Esophagus muscularis mucosa (tissue), 4 donors: ENCODE data around the gene DHX30. TPM values are rescaled to one million over a fixed set of nuclear protein-coding genes. Genes with fewer than 3 reads are reported as not detected.

Source experiments
- DNase-seq: peaks from one replicate; pipeline ENCODE4 v3.0.0-alpha.2; 2017; ENCODE audit errors: extremely low spot score
- H3K27ac ChIP-seq, 4 donors: fragments of 200-600 bp; sonication (generic); replicated peaks in 1 of 4; 1 replicate in 3 of 4; 2 replicates in 1 of 4; pipeline ENCODE4 v1.5.1; 2016 to 2019; ENCODE audit warnings: mild to moderate bottlenecking in 1 of 4
- H3K27me3 ChIP-seq, 4 donors: fragments of 200-600 bp; sonication (generic); one replicate each; pipeline versions ENCODE4 v1.5.1 to v1.6.0; 2016 to 2019
- H3K36me3 ChIP-seq, 4 donors: fragments of 200-600 bp; sonication (generic); one replicate each; pipeline ENCODE4 v1.5.1; 2016 to 2019
- H3K4me1 ChIP-seq, 4 donors: fragments of 200-600 bp; sonication (generic); one replicate each; pipeline ENCODE4 v1.5.1; 2016 to 2019
- H3K4me3 ChIP-seq, 4 donors: fragments of 200-600 bp; sonication (generic); 1 replicate in 2 of 4; 2 replicates in 2 of 4; pipeline ENCODE4 v1.5.1; 2016 to 2019; ENCODE audit warnings: mild to moderate bottlenecking in 4 of 4, moderate library complexity in 1 of 4
- H3K9me3 ChIP-seq, 4 donors: fragments of 200-600 bp; sonication (generic); 1 replicate in 3 of 4; 2 replicates in 1 of 4; pipeline ENCODE4 v1.5.1; 2016 to 2019
- CTCF ChIP-seq, 3 experiments: fragments of 200-600 bp in 2 of 3; fragments of 450-650 bp in 1 of 3; sonication (generic) in 2 of 3; IDR thresholded peaks; one replicate each; pipeline ENCODE4 v1.5.1; 2017 to 2019; ENCODE audit warnings: antibody characterized with exemption in 3 of 3, mild to moderate bottlenecking in 2 of 3, moderate library complexity in 1 of 3
- EP300 ChIP-seq: sonication (generic); formaldehyde crosslinking; IDR thresholded peaks from one replicate; pipeline ENCODE4 v1.6.1; 2017; ENCODE audit warnings: antibody characterized with exemption
- POLR2A ChIP-seq: fragments of 450-650 bp; IDR thresholded peaks from one replicate; pipeline ENCODE4 v1.6.1; 2017; ENCODE audit warnings: antibody characterized with exemption, moderate library complexity, mild to moderate bottlenecking, low read depth
- POLR2AphosphoS5 ChIP-seq, 2 donors: sonication (generic); formaldehyde crosslinking; IDR thresholded peaks; one replicate each; pipeline ENCODE4 v1.6.1; 2017; ENCODE audit warnings: antibody characterized with exemption in 2 of 2
- WGBS: methylation state at CpG from one replicate; pipeline ENCODE4 v1.1.5; 2018; 5-methylcytosine and 5-hydroxymethylcytosine counted together
- intact Hi-C: fragments of 100-400 bp; cut with DNase I; formaldehyde crosslinking; loops from one replicate; pipeline ENCODE4 v1.15.1; 2023
- total RNA-seq, 4 donors: library from RNA; depleted of rRNA; stranded (reverse); fragments of >200 nt; gene quantifications; one replicate each; pipeline versions ENCODE4 v1.1.0 to v1.2.1, GENCODE V29; 2016

Gene DHX30
- total RNA-seq, 4 donors from 2014 or later, result 54.4 to 99.3 (median 80.0) TPM

GRCh38 chr3:47855461-47856383 is 52.8 kb downstream of the DHX30 start:
- no peak for DNase-seq
- intact Hi-C loops, result no loop called here

GRCh38 chr3:47856669-47857068 is 53.7 kb downstream of the DHX30 start:
- H3K4me1 ChIP-seq, result no peaks in the 10 kb centered on the region
- intact Hi-C loops, result no loop called here
- H3K4me3 ChIP-seq, result no peak overlapping the region
- no peak for DNase-seq
- no peak overlapping the region for H3K27ac ChIP-seq
- peaks cover 55 to 99% (median 91%) of the 10 kb centered on the region in 4 donors for H3K36me3 ChIP-seq
- no peaks in the 10 kb centered on the region for H3K27me3 ChIP-seq
- H3K9me3 ChIP-seq, result no peaks in the 10 kb centered on the region
- WGBS, result 100% methylated on average over 2 of the region's 11 CpGs
- TF ChIP-seq EP300, result no peak
- TF ChIP-seq POLR2A, result no peak
- no peak for TF ChIP-seq CTCF (IDR thresholded peaks at IDR 0.05)
- no peak for TF ChIP-seq POLR2AphosphoS5 (IDR thresholded peaks at IDR 0.05)

More at GRCh38 chr3:47855461-47856383, 52.8 kb downstream of the DHX30 start:
- peaks cover 55 to 99% (median 92%) of the 10 kb centered on the region in 4 donors for H3K36me3 ChIP-seq
- no peak overlapping the region for H3K27ac ChIP-seq
- peaks cover 0 to 4% (median 0%) of the 10 kb centered on the region in 4 donors for H3K4me1 ChIP-seq
- H3K9me3 ChIP-seq, result no peaks in the 10 kb centered on the region
- no peaks in the 10 kb centered on the region for H3K27me3 ChIP-seq
- 87% methylated on average over 17 of the region's 21 CpGs for WGBS
- TF ChIP-seq POLR2A (no peak), CTCF (IDR thresholded peaks at IDR 0.05) (no peak), EP300 (no peak), POLR2AphosphoS5 (IDR thresholded peaks at IDR 0.05) (no peak)
- H3K4me3 ChIP-seq, result no peak overlapping the region

DNA sequence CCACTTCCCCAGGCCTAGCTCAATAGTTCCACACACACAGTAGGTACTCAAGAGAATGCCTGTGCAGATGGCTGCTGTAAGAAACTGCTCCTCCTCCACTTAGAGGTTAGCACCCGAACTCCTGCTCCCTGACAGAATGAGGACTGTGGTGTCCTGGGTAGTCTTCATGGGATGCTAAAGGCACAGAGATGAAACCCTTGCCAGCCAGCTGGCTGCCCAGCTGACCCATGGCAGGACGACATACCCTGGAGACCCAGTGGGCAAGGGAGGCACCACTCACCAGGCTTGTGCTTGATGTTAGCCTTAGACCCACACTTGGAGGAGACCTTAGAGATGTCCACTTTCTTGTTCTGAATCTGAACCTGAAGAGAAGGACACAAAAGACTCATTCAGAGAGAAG is 54.2 kb downstream of the DHX30 start:
- no peaks in the 10 kb centered on the region for H3K4me1 ChIP-seq
- no peak overlapping the region for H3K27ac ChIP-seq
- H3K4me3 ChIP-seq, result no peak overlapping the region
- H3K9me3 ChIP-seq, result no peaks in the 10 kb centered on the region
- DNase-seq, result no peak
- H3K36me3 ChIP-seq, result peaks cover 55 to 96% (median 88%) of the 10 kb centered on the region in 4 donors
- H3K27me3 ChIP-seq, result no peaks in the 10 kb centered on the region
- 88% methylated on average over 2 of the region's 2 CpGs for WGBS
- intact Hi-C loops, result no loop called here
- TF ChIP-seq EP300 (no peak), POLR2AphosphoS5 (IDR thresholded peaks at IDR 0.05) (no peak), CTCF (IDR thresholded peaks at IDR 0.05) (no peak), POLR2A (no peak)

DNA sequence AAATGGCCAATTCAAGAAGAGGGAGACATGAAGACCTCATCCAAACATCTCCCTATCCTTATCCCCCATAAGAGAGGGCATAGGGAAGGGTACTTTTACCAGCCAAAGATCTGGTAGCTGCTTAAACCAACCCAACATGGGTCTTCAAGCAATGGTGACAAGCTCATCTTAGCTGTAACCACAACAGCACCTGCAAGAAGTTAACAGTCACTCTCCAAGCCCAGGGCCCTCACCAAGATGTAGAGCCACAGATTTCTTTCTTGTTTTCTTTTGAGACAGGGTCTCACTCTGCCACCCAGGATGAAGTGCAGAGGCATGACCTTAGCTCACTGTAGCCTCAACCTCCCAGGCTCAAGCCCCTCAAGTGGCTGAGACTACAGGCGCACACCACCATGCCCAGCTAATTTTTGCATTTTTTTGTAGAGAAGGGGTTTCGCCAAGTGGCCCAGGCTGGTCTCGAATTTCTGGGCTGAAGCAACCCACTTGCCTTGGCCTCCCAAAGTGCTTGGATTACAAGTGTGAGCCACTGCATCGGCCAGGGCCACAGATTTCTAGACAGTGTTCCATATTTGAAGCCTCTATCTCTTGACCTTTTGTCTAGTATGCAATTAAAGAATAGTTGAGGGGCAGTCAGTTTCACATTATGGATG is 57.1 kb downstream of the DHX30 start:
- TF ChIP-seq POLR2AphosphoS5 (IDR thresholded peaks at IDR 0.05) (no peak), POLR2A (no peak), CTCF (IDR thresholded peaks at IDR 0.05) (no peak), EP300 (no peak)
- Histone ChIP-seq H3K27me3 (no peaks in the 10 kb centered on the region), H3K4me3 (no peak overlapping the region), H3K36me3 (peaks cover 36 to 94% (median 86%) of the 10 kb centered on the region in 4 donors), H3K4me1 (no peaks in the 10 kb centered on the region), H3K9me3 (no peaks in the 10 kb centered on the region), H3K27ac (no peak overlapping the region)
- intact Hi-C loops, result no loop called here
- 97% methylated on average over 4 of the region's 4 CpGs for WGBS
- DNase-seq, result no peak
